ENCODE measurements around the gene MUSTN1. TPM values are rescaled to one million over a fixed set of nuclear protein-coding genes. Genes with fewer than 3 reads are reported as not detected.
A peak's percentile ranks its signal among the peaks of the same experiment; 100 is the strongest.

The MUSTN1 gene
- total RNA-seq, 1 donor from 2014 or later, result not detected

DNA sequence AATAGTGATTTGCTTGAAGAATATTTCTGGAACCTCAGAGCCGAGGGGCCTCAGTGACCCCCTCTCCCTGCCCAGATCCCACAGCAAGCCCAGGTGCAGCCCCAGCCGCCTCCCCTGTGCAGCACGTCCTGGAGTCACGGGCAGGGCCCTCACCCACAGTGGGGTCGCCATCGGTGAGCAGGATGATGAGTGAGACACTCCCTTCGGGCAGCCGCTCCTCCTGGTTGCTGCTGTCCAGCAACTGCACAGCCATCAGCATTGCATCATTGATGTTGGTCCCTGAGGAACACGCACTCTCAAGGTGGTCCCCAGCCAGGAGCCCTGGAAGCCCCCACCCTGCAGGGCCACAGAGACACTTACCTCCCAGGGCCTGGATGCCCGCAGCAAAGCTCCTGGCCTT lies 10.8 kb downstream of the MUSTN1 start:
- no peak overlapping the region for H3K27ac Mint-ChIP-seq
- H3K4me3 Mint-ChIP-seq (ENCODE audit: low read depth), result no peak overlapping the region
- H3K4me1 Mint-ChIP-seq (ENCODE audit: low read depth), result peaks cover 17% of the 10 kb centered on the region
- no peak for DNase-seq (ENCODE audit: low spot score, unreplicated experiment)
- H3K9me3 Mint-ChIP-seq (ENCODE audit: low read depth), result no peaks in the 10 kb centered on the region
- H3K27me3 Mint-ChIP-seq, result no peaks in the 10 kb centered on the region
- no peaks in the 10 kb centered on the region for H3K36me3 Mint-ChIP-seq (ENCODE audit: insufficient read depth)
- no peak for TF ChIP-seq CTCF (IDR thresholded peaks at IDR 0.05; ENCODE audit: unreplicated experiment)

DNA sequence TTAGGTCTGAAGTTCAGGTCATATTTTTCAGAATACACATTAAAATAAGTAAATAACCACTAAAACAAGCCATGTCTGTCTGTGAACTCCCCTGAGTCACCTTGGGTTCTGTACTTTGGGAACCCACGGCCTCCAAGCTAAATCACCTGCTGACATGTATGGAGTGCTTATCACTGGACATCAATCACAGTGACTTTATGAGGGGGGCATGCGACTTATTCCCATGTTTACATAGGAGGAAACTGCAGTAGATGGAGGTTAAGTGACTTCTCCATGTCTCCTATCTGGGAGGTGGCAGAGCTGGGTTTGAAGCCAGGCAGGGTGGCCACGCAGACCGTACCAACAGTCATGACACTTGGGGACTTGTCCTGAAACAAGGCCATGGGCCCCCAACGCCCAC lies 12.5 kb downstream of the MUSTN1 start:
- no peak for TF ChIP-seq CTCF (IDR thresholded peaks at IDR 0.05; ENCODE audit: unreplicated experiment)
- Mint-ChIP-seq H3K27ac (no peak overlapping the region), H3K4me1 (ENCODE audit: low read depth) (peaks cover 8% of the 10 kb centered on the region), H3K27me3 (no peaks in the 10 kb centered on the region), H3K36me3 (ENCODE audit: insufficient read depth) (no peaks in the 10 kb centered on the region), H3K4me3 (ENCODE audit: low read depth) (no peak overlapping the region), H3K9me3 (ENCODE audit: low read depth) (no peaks in the 10 kb centered on the region)
- DNase-seq (ENCODE audit: low spot score, unreplicated experiment), result no peak

DNA sequence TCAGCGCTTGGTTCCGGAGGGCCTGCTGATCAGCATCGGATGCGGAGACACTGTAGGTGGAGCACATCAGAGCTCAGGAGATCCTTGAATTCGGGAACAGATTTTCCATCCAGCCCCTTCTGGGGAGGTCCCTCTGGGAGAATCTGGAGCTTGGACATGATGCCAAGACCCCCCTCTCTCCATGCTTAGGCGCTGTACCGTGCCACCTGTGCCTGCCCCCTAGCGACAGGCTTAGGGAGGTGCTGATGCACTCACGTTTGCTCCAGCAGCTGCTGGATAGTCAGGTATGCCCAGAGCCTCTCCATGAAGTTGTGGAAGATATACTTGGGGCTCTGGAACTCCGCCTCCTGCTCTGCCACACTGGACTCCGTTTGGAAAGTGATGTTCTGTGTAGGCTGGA lies 14.1 kb downstream of the MUSTN1 start:
- no peak overlapping the region for H3K4me3 Mint-ChIP-seq (ENCODE audit: low read depth)
- no peaks in the 10 kb centered on the region for H3K27me3 Mint-ChIP-seq
- H3K4me1 Mint-ChIP-seq (ENCODE audit: low read depth), result peaks cover 8% of the 10 kb centered on the region
- no peak for DNase-seq (ENCODE audit: low spot score, unreplicated experiment)
- no peak overlapping the region for H3K27ac Mint-ChIP-seq
- no peaks in the 10 kb centered on the region for H3K36me3 Mint-ChIP-seq (ENCODE audit: insufficient read depth)
- TF ChIP-seq CTCF (IDR thresholded peaks at IDR 0.05; ENCODE audit: unreplicated experiment), result peak; percentile 64
- H3K9me3 Mint-ChIP-seq (ENCODE audit: low read depth), result no peaks in the 10 kb centered on the region

DNA sequence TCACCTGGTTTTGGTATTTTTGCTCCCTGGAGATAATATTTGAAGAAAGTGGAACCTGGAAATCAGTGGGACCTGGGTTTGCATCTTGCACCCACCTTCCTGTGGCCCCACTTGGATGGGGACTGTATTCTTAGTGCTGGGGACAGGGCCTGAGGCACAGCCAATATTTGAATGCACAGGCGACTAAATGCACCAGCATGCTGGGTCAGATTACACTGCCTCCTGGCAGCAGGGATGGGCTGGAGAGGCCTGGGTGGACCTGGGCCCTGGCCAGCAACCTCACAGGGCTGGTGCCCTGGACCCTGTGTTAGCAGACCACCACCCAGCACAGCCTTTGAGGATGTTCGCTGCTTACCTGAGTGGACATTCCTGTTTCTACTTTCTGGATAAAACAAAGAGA lies 14.9 kb downstream of the MUSTN1 start:
- no peak for TF ChIP-seq CTCF (IDR thresholded peaks at IDR 0.05; ENCODE audit: unreplicated experiment)
- Mint-ChIP-seq H3K4me3 (ENCODE audit: low read depth) (no peak overlapping the region), H3K9me3 (ENCODE audit: low read depth) (no peaks in the 10 kb centered on the region), H3K27me3 (no peaks in the 10 kb centered on the region), H3K36me3 (ENCODE audit: insufficient read depth) (no peaks in the 10 kb centered on the region), H3K27ac (peak overlapping the region; percentile 62), H3K4me1 (ENCODE audit: low read depth) (peaks cover 8% of the 10 kb centered on the region)
- no peak for DNase-seq (ENCODE audit: low spot score, unreplicated experiment)

DNA sequence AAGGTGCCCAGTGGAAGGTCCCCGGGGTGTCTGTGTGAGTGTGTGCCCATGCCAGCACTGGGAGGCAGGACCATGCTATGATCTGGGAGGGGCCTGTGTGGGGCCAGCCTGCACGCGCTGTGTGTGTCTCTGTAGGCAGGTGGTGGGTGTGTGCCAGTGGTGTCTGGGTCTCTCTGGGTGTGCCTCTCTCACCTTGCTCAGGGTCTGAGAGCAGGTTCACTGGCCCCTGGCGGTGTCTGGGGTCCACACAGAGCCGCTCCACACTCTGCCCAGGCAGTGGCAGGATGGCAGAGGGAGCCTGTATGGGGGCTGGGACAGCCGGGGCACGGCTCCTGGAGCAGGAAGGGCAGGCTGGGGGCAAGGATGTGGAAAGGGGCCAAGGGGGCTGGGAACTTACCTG lies 17.0 kb downstream of the MUSTN1 start:
- H3K9me3 Mint-ChIP-seq (ENCODE audit: low read depth), result no peaks in the 10 kb centered on the region
- H3K36me3 Mint-ChIP-seq (ENCODE audit: insufficient read depth), result no peaks in the 10 kb centered on the region
- H3K4me3 Mint-ChIP-seq (ENCODE audit: low read depth), result no peak overlapping the region
- H3K27me3 Mint-ChIP-seq, result no peaks in the 10 kb centered on the region
- no peak for DNase-seq (ENCODE audit: low spot score, unreplicated experiment)
- no peak for TF ChIP-seq CTCF (IDR thresholded peaks at IDR 0.05; ENCODE audit: unreplicated experiment)
- peaks cover 8% of the 10 kb centered on the region for H3K4me1 Mint-ChIP-seq (ENCODE audit: low read depth)
- no peak overlapping the region for H3K27ac Mint-ChIP-seq
